Stimulated activated CD8-positive, alpha-beta memory T cell treated with anti-CD3 and anti-CD28 coated beads, Interleukin-7, amount 100 ng/mL, for 48 hours (primary cell): ENCODE measurements around the gene TEX35.
"Not testable (repeated sequence)": the region's sequence is repeated elsewhere in the genome, so short reads cannot be mapped to it uniquely, and the experiment has no call there.

Source experiments
- DNase-seq, 2 donors: peaks; one replicate each; pipeline ENCODE4 v3.0.0-alpha.2; 2020; ENCODE audit warnings: low read depth in 1 of 2; ENCODE audit errors: extremely low read depth in 1 of 2

Gene TEX35

GRCh38 chr1:178540646-178541045 lies 27.7 kb downstream of the TEX35 start:
- DNase-seq = no peak

GRCh38 chr1:178541379-178541778 lies 28.5 kb downstream of the TEX35 start:
- DNase-seq = no peak

- no peak for DNase-seq
Measured at GRCh38 chr1:178541829-178542553, 29.1 kb downstream of the TEX35 start.

GRCh38 chr1:178542554-178543289 lies 29.8 kb downstream of the TEX35 start:
- DNase-seq = peak; percentile 72 to 79

- DNase-seq = no peak
Measured at GRCh38 chr1:178543290-178543607, 30.3 kb downstream of the TEX35 start.

- no peak for DNase-seq
Measured at GRCh38 chr1:178544531-178544930, 31.6 kb downstream of the TEX35 start.

- DNase-seq = no peak
Measured at GRCh38 chr1:178548108-178548507, 35.2 kb downstream of the TEX35 start.

GRCh38 chr1:178551307-178551706 lies 38.4 kb downstream of the TEX35 start:
- DNase-seq = no peak

GRCh38 chr1:178551940-178552339 lies 39.0 kb downstream of the TEX35 start:
- DNase-seq = no peak

GRCh38 chr1:178552856-178553255 lies 39.9 kb downstream of the TEX35 start:
- DNase-seq = no peak

- not testable (repeated sequence) for DNase-seq
Measured at GRCh38 chr1:178554351-178554750, 41.4 kb downstream of the TEX35 start.

- DNase-seq = not testable (repeated sequence)
Measured at GRCh38 chr1:178555613-178556012, 42.7 kb downstream of the TEX35 start.

GRCh38 chr1:178558816-178559215 lies 45.9 kb downstream of the TEX35 start:
- not testable (repeated sequence) for DNase-seq

GRCh38 chr1:178560871-178561376 lies 48.0 kb downstream of the TEX35 start:
- DNase-seq = no peak

GRCh38 chr1:178563099-178563820 lies 50.4 kb downstream of the TEX35 start:
- no peak for DNase-seq

GRCh38 chr1:178564086-178564782 lies 51.3 kb downstream of the TEX35 start:
- DNase-seq = no peak

GRCh38 chr1:178564783-178565180 lies 51.9 kb downstream of the TEX35 start:
- DNase-seq = no peak

- no peak for DNase-seq
Measured at GRCh38 chr1:178565586-178565985, 52.7 kb downstream of the TEX35 start.

- DNase-seq = no peak
Measured at GRCh38 chr1:178566187-178566586, 53.3 kb downstream of the TEX35 start.

GRCh38 chr1:178571807-178572206 lies 58.9 kb downstream of the TEX35 start:
- no peak for DNase-seq
